ENCODE measurements around the gene CMC4. TPM values are rescaled to one million over a fixed set of nuclear protein-coding genes. Genes with fewer than 3 reads are reported as not detected.

Gene CMC4
- total RNA-seq, 1 experiment from 2014 or later, result 16.7 TPM

DNA sequence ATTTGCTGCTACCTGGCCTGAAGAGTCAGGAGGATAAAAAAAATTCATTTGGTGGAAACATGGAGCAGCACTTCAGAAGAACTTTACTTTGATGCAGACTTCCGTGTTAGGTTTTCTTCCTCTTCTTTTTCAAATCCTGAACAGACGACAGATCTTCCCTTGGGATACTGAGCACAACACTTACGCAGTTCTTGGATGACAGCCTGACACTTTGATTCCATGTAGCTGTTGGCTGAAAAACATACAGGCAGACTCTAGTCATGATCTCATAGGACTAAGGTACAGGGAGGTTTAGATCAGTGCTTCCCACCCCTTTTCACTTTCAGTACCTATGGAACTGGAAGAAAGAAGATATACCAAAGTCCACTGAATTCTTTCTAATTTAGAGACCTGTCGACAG, 9.2 kb downstream of the CMC4 start:
- DNase-seq, result no peak
- Histone ChIP-seq H3K36me3 (no peaks in the 10 kb centered on the region; the same call in none of the 2 replicates), H3K4me3 (no peak overlapping the region), H3K27me3 (no peaks in the 10 kb centered on the region), H3K9me3 (no peaks in the 10 kb centered on the region)

DNA sequence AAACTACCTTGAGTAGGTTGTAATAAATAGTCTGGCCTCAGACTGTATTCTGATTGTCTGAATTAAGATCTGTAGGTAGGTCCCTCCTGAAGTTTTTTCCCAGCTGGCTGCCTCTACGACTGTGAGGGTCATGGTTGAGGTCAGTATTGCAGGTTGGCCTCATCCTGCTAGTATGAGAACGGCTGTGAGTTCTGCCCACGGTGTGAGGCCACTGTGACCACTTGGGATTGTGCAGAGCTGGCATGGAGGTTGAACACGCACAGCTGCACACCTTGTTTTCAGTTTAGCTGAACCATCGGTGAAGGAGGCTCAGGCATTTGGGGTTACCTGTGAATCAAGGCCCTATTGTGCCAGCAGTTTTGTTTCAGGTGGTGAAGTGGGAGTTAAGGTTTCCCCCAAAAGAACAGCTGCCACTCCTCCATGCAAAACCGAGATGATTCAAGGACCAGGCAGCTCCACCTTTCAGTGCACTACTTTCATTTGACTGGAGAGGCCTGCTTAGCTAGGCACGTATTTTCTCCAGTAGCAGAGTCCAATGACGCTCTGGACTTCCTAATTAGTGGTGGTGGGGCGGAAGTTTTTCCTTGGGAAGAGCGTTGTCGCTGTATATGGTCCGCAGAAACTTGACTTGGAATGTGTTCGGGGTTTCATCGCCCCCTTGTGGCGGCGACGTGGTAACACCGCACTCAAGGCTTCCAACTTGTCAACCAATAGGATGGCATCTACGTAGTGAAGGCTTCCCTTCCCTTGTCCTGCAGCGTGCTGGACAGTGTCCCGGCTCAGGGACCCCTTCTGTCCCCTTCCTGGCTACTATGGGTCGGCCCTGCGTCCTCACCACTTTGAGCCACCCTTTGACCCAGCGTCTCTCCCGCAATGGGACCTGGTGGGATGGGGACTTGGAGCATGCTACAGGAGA, 13.8 kb downstream of the CMC4 start:
- peak; percentile 6 for DNase-seq
- Histone ChIP-seq H3K4me3 (no peak overlapping the region), H3K36me3 (no peaks in the 10 kb centered on the region)

DNA sequence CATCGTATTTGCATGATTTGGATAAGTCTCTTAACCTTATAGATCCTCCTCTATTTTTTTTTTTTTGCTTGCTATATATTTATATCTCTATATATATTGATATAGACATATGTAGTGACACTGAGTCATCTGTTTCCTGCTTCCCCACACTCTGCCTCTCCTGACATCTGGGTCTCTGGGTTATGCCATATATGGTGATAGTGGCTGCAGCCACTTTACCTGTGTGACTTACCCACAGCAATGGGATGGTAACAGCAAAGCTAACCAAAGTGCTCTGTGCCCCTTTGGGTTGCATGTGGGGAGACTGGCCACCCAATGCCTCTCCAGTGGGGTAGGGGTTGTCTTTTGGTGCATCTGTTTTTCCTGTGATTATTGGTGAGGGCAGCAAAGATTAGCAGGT, 14.5 kb downstream of the CMC4 start:
- H3K4me3 ChIP-seq, result no peak overlapping the region
- H3K9me3 ChIP-seq, result no peaks in the 10 kb centered on the region
- H3K36me3 ChIP-seq, result no peaks in the 10 kb centered on the region
- H3K27me3 ChIP-seq, result no peaks in the 10 kb centered on the region
- DNase-seq, result no peak

More for the DNA sequence above, 13.8 kb downstream of the CMC4 start:
- H3K27me3 ChIP-seq, result no peaks in the 10 kb centered on the region
- H3K9me3 ChIP-seq, result no peaks in the 10 kb centered on the region

DNA sequence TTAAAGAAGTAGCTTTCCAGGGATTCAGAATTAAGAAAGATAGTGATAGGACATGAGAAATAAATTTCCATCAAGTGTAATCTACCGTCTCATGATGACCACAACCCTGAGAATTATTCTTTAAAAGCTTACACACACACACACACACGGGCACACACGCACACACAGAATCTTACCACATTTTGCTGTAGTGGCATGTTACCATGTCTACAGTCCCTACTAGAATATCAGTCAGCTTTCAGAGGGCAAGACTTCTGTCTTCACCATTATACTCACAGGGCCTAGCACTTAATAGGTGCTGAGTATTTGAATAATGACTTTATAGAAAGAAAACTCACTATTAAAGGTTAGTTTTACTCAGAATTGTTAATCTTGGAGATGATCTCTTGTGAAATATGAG, 15.4 kb downstream of the CMC4 start:
- H3K27me3 ChIP-seq, result no peaks in the 10 kb centered on the region
- DNase-seq, result no peak
- H3K9me3 ChIP-seq, result no peaks in the 10 kb centered on the region
- H3K36me3 ChIP-seq, result no peaks in the 10 kb centered on the region
- H3K4me3 ChIP-seq, result no peak overlapping the region

DNA sequence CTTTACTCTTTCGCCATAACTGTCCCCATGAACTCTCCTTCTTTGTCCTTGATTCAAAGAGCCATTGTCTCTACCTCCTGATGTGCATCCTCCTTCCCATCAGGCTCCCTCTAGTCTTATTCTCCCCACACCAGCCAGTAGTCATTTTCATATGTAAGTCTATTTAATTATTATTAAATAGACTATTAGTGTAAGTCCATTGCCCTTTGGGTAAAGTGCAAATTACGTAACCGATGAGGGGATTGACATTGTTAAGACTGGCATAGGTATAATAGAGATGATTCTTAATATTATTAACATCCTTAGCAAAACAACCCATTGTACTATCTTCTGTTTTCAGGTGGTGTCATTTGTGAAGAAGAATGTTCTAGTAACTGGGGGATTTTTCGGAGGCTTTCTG, 16.7 kb downstream of the CMC4 start:
- no peak for DNase-seq
- Histone ChIP-seq H3K9me3 (no peaks in the 10 kb centered on the region), H3K27me3 (no peaks in the 10 kb centered on the region), H3K4me3 (no peak overlapping the region), H3K36me3 (no peaks in the 10 kb centered on the region)

DNA sequence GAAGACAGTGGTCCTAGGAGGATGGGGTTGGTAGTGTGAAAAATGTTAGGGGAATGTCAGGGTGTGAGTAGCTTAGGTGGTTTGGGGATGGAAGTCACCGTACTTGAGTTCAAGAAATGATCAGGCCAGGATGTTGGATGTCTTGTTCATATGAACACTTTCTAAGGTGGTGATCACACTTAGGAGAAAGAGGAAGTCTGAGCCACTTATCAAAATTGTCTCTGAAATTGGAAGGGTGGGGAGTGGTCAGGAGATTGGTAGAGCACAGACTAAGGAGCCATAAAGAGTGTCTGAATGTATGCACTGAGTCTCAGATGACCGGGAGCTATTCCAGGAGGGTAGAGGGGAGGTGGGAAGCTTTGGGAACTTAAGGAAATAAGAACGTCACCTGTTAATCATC, 17.3 kb downstream of the CMC4 start:
- Histone ChIP-seq H3K27me3 (no peaks in the 10 kb centered on the region), H3K9me3 (no peaks in the 10 kb centered on the region), H3K4me3 (no peak overlapping the region), H3K36me3 (no peaks in the 10 kb centered on the region)
- no peak for DNase-seq

DNA sequence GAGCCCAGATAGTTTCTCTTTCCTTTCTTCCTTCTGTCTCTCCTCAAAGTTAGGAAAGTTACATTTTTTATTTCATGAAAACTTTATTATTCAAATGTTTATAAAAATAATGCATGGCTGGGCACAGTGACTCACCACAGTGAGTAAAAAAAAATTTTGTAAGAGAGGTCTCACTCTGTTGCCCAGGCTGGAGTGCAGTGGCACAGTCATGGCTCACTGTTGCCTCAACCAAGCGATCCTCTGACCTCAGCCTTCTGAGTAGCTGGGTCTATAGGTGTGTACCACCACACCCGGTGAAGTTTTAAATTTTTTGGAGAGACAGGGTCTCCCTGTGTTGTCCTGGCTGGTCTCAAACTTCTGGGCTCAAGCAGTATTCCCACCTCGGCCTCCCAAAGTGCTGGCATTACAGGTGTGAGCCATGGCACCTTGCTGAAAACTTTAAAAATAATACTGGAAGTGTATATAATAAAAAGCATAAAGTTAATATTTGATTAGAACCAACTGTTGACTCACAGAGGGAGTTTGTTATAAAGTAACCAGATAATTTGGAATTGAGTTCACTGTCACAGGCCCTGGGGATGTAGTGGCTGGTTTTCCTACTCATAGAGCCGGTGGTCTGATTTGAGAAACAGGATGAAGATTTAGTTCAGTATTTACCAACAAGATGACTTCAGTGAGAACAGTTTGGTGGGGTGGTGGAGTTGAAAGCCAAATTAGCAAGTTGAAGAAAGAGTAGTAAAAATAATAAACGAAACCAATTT, 18.0 kb downstream of the CMC4 start:
- no peak for DNase-seq
- Histone ChIP-seq H3K27me3 (no peaks in the 10 kb centered on the region), H3K4me3 (no peak overlapping the region), H3K9me3 (no peaks in the 10 kb centered on the region), H3K36me3 (no peaks in the 10 kb centered on the region)

DNA sequence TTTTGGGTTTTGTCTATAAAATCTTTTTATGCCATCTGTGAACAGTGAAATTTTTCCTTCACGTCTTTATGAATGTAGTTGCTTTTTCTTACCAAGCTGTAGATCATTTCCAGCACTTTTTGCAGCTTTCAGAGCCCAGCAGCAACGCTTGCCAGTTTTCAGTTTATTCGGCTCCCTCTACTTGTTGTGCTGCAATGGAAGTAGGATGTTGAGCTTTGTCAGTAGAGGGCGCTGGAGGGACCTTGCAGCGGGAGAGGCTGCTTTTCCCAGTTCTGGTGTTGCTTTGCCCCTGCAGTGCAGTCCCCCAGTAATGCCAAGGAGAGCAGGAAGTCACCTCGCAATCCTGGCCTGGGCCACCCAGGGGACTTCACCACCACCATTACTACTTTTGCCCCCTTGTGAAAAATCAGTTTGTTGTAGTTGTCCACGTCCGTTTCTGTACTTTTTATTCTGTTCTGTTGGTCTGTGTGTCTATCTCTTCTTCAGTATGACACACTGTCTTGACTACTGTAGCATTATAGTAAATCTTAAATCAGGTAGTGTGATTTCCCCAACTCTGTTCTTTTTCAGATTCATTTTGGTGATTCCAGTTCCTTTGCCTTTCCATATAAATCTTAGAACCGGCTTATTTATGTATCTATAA, 21.8 kb downstream of the CMC4 start:
- DNase-seq, result peak; percentile 12
- Histone ChIP-seq H3K4me3 (no peak overlapping the region), H3K27me3 (no peaks in the 10 kb centered on the region), H3K9me3 (no peaks in the 10 kb centered on the region), H3K36me3 (no peaks in the 10 kb centered on the region)

DNA sequence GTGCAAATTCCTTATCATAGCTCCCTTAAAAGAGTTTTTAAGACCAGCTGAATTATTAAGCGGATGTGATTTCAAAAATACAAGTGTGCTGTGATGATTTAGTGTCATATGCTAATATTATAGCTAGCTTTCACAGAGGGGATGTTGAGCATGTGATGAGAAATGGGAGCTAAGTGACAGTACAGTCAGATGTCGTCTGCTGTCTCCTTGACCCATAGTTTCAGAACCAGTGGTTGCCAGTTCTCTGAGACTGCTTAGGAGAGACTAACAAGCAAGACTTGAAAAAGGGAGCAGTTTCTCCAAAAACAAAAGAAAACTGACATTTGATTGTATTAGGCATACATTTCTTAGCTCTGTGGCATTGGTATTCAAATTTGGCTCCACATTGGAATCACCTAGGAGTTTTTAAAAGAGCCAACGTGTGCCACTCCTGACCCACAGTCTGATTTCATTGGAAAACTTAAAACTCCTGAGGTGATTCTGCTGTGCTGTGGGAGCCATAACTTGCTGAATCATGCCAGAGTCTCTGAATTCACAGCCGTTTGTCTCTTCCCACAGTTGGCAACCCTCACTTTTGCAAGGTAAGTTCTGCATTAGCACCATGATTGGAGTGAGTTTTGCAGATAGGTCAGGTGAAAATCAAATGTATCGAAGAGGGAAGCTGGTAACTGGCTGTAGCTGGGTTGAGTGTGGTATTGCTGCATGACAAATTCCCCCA, 24.0 kb downstream of the CMC4 start:
- H3K9me3 ChIP-seq, result no peaks in the 10 kb centered on the region
- H3K27me3 ChIP-seq, result no peaks in the 10 kb centered on the region
- H3K36me3 ChIP-seq, result no peaks in the 10 kb centered on the region
- no peak overlapping the region for H3K4me3 ChIP-seq
- no peak for DNase-seq

DNA sequence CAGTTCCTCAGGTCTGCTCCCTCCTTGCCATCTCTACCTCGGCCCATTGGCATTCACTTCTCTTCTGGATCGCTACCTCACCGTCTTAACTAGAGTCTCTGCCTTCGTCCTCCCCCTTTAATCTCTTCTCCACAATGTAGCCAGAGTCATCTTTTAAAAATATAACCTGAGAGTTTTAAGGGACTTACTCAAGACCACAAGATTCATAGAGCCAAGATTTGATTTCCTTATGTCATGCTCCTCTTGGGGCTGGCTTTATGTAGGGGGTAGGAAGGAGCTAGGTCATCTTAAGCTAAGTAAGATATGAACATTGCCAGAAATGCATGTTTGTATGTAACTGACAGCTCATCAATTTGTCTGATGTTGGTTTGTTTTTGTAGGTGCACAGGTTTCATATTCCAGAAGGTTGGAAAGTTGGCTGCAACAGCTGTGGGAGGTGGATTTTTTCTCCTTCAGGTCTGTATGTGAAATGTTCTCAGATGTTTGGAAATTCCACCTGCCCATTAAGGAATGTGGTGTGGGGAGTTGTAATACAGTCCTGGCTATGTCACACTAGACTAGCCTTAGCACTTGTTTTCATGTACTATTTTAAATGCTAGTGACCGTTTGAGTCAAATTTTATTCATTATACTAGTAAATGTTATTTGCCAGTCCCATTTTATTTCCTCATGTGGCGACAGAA, 24.7 kb downstream of the CMC4 start:
- no peaks in the 10 kb centered on the region for H3K27me3 ChIP-seq
- H3K4me3 ChIP-seq, result no peak overlapping the region
- no peaks in the 10 kb centered on the region for H3K36me3 ChIP-seq
- no peak for DNase-seq
- H3K9me3 ChIP-seq, result no peaks in the 10 kb centered on the region

DNA sequence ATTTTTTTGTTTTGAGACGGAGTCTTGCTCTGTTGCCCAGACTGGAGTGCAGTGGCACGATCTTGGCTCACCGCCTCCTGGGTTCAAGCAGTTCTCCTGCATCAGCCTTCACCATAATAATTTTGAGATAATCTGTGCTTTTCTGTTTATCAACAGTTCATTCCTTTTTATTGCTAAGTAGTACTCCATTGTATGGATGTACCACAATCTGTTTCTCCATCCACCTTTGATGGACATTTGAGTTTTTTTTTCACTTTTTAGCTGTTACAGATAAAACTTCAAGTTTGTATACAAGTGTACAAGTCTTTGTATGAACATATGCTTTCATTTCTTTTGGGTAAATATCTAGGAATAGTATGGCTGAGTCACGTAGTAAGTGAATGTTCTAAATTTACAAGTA, 35.2 kb downstream of the CMC4 start:
- H3K9me3 ChIP-seq, result no peaks in the 10 kb centered on the region
- peaks cover 8% of the 10 kb centered on the region for H3K36me3 ChIP-seq
- H3K27me3 ChIP-seq, result no peaks in the 10 kb centered on the region
- DNase-seq, result no peak
- H3K4me3 ChIP-seq, result no peak overlapping the region

DNA sequence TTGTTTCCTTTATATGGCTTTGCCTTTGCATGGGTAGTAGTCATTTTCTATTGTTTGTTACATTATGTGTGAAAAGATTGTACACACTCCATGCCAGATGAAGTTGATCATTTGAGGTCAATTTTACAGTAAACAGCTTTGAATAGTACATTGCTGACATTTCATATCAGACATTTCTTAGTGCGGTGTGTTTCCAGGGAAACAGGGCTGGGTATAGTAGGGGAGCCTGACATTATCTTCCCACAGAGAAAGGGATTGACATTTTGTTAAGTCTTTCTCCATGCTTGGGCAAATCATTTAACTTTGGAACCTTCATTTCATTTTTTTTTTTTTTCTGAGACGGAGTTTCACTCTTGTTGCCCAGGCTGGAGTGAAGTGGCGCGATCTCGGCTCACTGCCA, 39.3 kb downstream of the CMC4 start:
- Histone ChIP-seq H3K27me3 (no peaks in the 10 kb centered on the region), H3K36me3 (peaks cover 8% of the 10 kb centered on the region), H3K4me3 (no peak overlapping the region), H3K9me3 (no peaks in the 10 kb centered on the region)
- DNase-seq, result no peak

DNA sequence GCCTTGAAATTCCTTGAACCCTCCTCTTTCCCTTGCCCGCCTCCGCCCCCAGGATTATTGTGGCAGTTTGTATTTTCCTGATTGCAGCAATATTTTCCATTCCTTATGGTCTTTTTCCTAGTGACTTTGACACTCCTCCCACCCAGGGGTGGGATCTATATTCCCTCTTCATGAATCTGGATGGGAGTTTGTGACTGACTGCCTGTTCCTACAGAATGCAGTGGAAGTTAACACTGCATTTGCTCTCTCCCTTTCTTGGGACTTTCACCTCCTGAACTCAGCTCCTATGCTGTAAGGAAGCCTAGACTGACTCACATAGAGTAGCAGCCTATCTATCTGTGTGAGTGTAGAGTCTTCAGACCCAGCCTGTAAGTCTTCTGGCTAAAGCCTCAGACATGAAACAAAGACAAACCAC, 42.1 kb downstream of the CMC4 start:
- Histone ChIP-seq H3K27me3 (no peaks in the 10 kb centered on the region), H3K9me3 (no peaks in the 10 kb centered on the region), H3K36me3 (peaks cover 1% of the 10 kb centered on the region; the same call in 1 of the 2 replicates), H3K4me3 (no peak overlapping the region)
- DNase-seq, result no peak

DNA sequence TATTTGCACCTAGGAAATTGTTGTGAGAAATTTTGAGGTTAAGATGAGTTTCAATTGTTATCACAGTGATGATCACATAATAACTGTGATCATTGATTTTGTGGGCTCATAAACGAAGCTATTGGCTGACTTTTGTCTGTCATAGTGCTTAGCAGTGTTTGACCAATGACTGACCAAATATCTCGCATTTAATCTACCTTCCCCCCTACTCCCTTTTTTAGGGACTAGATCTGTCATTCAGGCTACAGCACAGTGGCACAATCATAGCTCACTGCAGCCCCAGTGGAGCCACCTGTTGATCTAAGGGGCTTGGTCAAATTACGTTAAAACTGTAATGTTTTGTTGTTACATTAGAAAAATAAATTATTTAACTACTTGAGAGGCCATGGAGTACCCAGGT, 42.8 kb downstream of the CMC4 start:
- no peak for DNase-seq
- Histone ChIP-seq H3K9me3 (no peaks in the 10 kb centered on the region), H3K36me3 (no peaks in the 10 kb centered on the region), H3K4me3 (peak overlapping the region; percentile 80), H3K27me3 (no peaks in the 10 kb centered on the region)

DNA sequence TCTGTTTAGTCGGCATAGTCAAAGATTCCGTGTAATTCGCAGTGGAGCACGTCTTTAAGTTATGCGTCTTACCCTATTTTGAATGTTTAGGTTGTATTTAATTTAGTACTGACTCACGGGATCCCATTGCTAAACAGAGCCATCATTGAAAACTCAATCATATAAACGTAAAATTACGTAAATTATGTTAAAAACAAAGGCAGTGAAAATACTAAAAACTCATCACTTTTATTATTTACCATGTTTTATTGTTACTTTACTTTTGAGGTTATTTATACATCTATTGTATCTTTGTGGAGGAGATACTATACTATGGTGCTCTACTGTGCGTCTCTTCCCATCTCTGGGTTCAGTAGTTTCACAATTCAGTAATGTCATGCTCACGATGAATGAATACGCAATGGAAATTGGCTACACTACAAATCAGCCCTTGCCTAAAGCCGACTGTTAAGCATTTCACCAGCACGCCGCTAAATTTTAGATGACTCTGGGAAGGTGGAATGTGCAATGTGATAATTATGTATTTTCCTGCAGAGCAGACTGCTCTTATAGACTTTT, 43.3 kb downstream of the CMC4 start:
- Histone ChIP-seq H3K4me3 (peak overlapping the region; percentile 80), H3K9me3 (no peaks in the 10 kb centered on the region)

More for the DNA sequence above, 43.3 kb downstream of the CMC4 start:
- H3K36me3 ChIP-seq, result no peaks in the 10 kb centered on the region
- H3K27me3 ChIP-seq, result no peaks in the 10 kb centered on the region
- DNase-seq, result peak; percentile 7

Measured in MG63 (cell line).